ENCODE results near the gene CCL27. TPM values are rescaled to one million over a fixed set of nuclear protein-coding genes. Genes with fewer than 3 reads are reported as not detected.

Gene CCL27
- total and polyA plus RNA-seq, 2 of the 8 experiments (the other 6 are each of a cell fraction or from before 2014, with no cell fraction given): 0.42 TPM; not detected in 1

GRCh38 chr9:34701023-34701768 is 38.7 kb upstream of the CCL27 start:
- H3K4me2 ChIP-seq (ENCODE audit: insufficient read depth in 1 of 2, low read depth in 2 of 2, low read length in 2 of 2): peak overlapping the region; percentile 62 to 91
- H3K4ac ChIP-seq (replicated peaks; ENCODE audit: insufficient read length, low read depth, low read length): no peak overlapping the region
- H3K27ac ChIP-seq (ENCODE audit: low read depth, low read length): no peak overlapping the region
- POLR2A ChIA-PET (ENCODE audit: partially characterized antibody): interaction anchor here (1.0 to 1.1 kb wide), 2 partner anchors 10 to 26 kb away, joined by 3 read pairs; partner anchors contain the start of gene CCL19
- H4K91ac ChIP-seq (replicated peaks; ENCODE audit: insufficient read length, low read length): no peak overlapping the region
- no peak overlapping the region for H3K18ac ChIP-seq (ENCODE audit: extremely low read depth, low read length)
- no peak overlapping the region for H3K56ac ChIP-seq (replicated peaks; ENCODE audit: insufficient read length, low read depth, low read length)
- H3K4me1 ChIP-seq (replicated peaks in 1 of 4; ENCODE audit: control insufficient read depth in 3 of 4, insufficient read depth in 4 of 4, low read length in 3 of 4): peaks cover 0 to 5% (median 2%) of the 10 kb centered on the region in 4 experiments; a peak in 2 of 7 replicates
- no peaks in the 10 kb centered on the region for H3K9me3 ChIP-seq (ENCODE audit: insufficient read depth in 2 of 2, low read depth in 1 of 2, low read length in 1 of 2)
- CTCF ChIA-PET (ENCODE audit: partially characterized antibody): interaction anchor here (0.6 to 7.8 kb wide), 40 partner anchors 9 to 985 kb away, joined by 3 to 147 read pairs (median 4); partner anchors contain the start of genes CCL19, CCL21, GALT and SIGMAR1
- no peak overlapping the region for H4K8ac ChIP-seq (ENCODE audit: extremely low read depth, insufficient read depth, low read length)
- WGBS, 2 experiments (ENCODE audit: extremely low coverage in 1 of 2, insufficient coverage in 1 of 2, insufficient read length in 1 of 2, insufficient replicate concordance in 2 of 2, low coverage in 1 of 2, low lambda C conversion rate in 2 of 2, missing lambda C conversion rate in 1 of 2): 9% methylated on average over 42 of the region's 52 CpGs; no CpG with 5 or more reads in 1 of the 2 experiments
- H3K4me3 ChIP-seq (ENCODE audit: extremely low read depth in 1 of 4, insufficient read depth in 2 of 4, low read depth in 3 of 4, low read length in 4 of 4): peak overlapping the region; percentile 38 to 65 (median 45)
- peaks cover 0 to 30% (median 18%) of the 10 kb centered on the region in 4 experiments; a peak in 6 of 7 replicates for H3K27me3 ChIP-seq (replicated peaks in 1 of 4; ENCODE audit: control insufficient read depth in 3 of 4, extremely low read depth in 1 of 4, insufficient read depth in 3 of 4, low read length in 3 of 4)
- H2AFZ ChIP-seq (ENCODE audit: low read length): peak overlapping the region; percentile 79
- no peak overlapping the region for H2BK120ac ChIP-seq (replicated peaks; ENCODE audit: low read depth, low read length)
- FAIRE-seq: no peak
- no peak overlapping the region for H3K23ac ChIP-seq (ENCODE audit: insufficient read length)
- no peak overlapping the region for H3K14ac ChIP-seq (ENCODE audit: insufficient read length)
- no peak overlapping the region for H2BK15ac ChIP-seq (ENCODE audit: low read length)
- H2BK12ac ChIP-seq (ENCODE audit: low read depth, low read length): no peak overlapping the region
- peak; percentile 36 to 94 for DNase-seq (ENCODE audit: low read depth in 1 of 2, low spot score in 2 of 2)
- H3K9ac ChIP-seq (replicated peaks in 1 of 4; ENCODE audit: extremely low read depth in 1 of 4, low read depth in 3 of 4, low read length in 3 of 4): no peak overlapping the region
- H3K36me3 ChIP-seq (ENCODE audit: control insufficient read depth in 2 of 4, insufficient read depth in 4 of 4, low read length in 3 of 4): no peaks in the 10 kb centered on the region
- no peak overlapping the region for H4K5ac ChIP-seq (ENCODE audit: insufficient read length, low read depth, low read length)
- H2BK20ac ChIP-seq (ENCODE audit: low read length): no peak overlapping the region
- H2AK5ac ChIP-seq (ENCODE audit: low read depth, low read length): no peak overlapping the region
- H4K20me1 ChIP-seq (replicated peaks in 1 of 2; ENCODE audit: control insufficient read depth in 1 of 2, insufficient read depth in 2 of 2, low read length in 2 of 2): no peaks in the 10 kb centered on the region
- no peaks in the 10 kb centered on the region for H3K79me2 ChIP-seq (ENCODE audit: control insufficient read depth in 1 of 2, insufficient read depth in 2 of 2, low read length in 2 of 2)
- no peaks in the 10 kb centered on the region for H3K79me1 ChIP-seq (ENCODE audit: low read depth, low read length)
- H3K23me2 ChIP-seq (ENCODE audit: low read depth, low read length): peaks cover 11% of the 10 kb centered on the region
- H2BK5ac ChIP-seq (ENCODE audit: low read depth, low read length): no peak overlapping the region
- TF ChIP-seq, protein P1, sequence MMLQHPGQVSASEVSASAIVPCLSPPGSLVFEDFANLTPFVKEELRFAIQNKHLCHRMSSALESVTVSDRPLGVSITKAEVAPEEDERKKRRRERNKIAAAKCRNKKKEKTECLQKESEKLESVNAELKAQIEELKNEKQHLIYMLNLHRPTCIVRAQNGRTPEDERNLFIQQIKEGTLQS (IDR thresholded peaks at IDR 0.05; ENCODE audit: insufficient read depth, low read depth, low read length): 0 out of 2 replicates have a peak, but pooled peaks have one; percentile 2
- TF ChIP-seq TAF1 (IDR thresholded peaks at IDR 0.05; ENCODE audit: low read depth, low read length) (0 out of 2 replicates have a peak, but pooled peaks have one; percentile 18), YY1 (IDR thresholded peaks at IDR 0.05; ENCODE audit: low read depth, low read length) (0 out of 2 replicates have a peak, but pooled peaks have one; percentile 33), HDAC6 (IDR thresholded peaks at IDR 0.05; ENCODE audit: low read depth, low read length) (no peak), SUZ12 (IDR thresholded peaks at IDR 0.05; ENCODE audit: low read length) (0 out of 2 replicates have a peak, but pooled peaks have one; percentile 24), EZH2 (IDR thresholded peaks at IDR 0.05; ENCODE audit: low read depth, low read length, severe bottlenecking) (no peak), TEAD4 (IDR thresholded peaks at IDR 0.05; ENCODE audit: low read depth, low read length) (no peak), MAX (IDR thresholded peaks at IDR 0.05) (peak; percentile 59), CREB1 (IDR thresholded peaks at IDR 0.05) (peak; percentile 42; the same call in 1 of the 2 replicates), RAD21 (IDR thresholded peaks at IDR 0.05 in 1 of 2, conservative IDR thresholded peaks at IDR 0.05 in 1 of 2; ENCODE audit: low read depth in 2 of 2, low read length in 2 of 2) (peak; percentile 75 to 82)

Measured in H1 (cell line).